GM11168 (cell line): ENCODE results near the gene ERC2.

Experiments used
- in situ Hi-C: fragments of 300-500 bp; cut with MboI; formaldehyde crosslinking; loops from one replicate; pipeline ENCODE4 v1.12.0; 2022; ENCODE audit warnings: low sequenced_read_pairs; ENCODE audit not compliant: unreplicated experiment

Gene ERC2

DNA sequence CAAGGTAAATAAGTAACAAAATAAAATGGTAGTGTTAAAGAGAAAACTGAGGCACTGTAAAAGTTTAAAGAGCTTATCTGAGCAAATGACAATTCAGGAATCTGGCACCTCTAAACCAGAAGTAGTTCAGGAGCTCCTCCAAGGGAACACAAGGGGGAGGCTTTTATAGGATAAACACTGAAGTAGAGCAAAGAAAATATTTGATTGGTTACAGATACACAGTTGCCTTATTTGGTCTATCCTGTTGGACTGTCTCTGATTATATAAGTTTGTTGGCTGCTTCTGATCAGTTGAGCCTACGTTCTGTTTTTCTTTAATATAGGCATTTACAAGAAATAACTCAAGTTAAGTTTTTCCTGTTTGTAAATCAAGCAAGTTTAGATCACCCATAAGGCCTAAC lies 146.9 kb downstream of the ERC2 start:
- in situ Hi-C loops = no loop called here

DNA sequence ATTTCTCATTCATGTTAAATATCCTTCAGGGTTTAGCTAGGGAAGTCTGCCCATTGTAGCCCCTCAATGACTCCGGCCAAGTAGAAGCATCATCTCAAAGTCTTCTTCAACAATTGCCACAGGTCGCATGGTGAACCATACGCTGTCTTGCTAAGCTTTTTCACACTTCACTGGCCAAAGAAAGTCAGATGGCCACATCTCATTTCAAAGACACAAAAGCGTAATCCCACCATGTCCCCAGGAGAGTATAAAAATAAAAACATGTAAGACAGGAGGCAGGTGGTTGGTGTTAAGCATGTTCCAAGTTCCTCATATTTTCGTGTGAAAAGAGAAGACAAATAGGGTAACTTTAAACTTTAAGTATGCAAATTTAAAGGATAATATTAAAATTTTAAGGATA lies 147.4 kb downstream of the ERC2 start:
- in situ Hi-C loops = no loop called here

DNA sequence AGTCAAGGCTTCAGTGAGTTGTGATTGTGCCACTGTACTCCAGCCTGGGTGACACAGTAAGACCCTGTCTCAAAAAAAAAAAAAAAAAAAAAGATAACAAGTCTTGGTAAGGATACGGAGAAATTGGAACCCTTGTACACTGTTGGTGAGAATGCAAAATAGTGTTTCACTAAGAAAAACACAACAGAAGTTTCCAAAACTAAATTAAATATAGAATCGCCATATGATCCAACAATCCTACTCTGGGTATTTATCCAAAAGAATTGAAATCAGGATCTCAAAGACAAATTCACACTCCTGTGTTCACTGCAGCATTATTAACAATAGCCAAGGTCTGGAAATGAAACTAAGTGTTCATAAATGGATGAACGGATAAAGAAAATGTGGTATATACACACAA lies 149.4 kb downstream of the ERC2 start:
- in situ Hi-C loops = no loop called here

DNA sequence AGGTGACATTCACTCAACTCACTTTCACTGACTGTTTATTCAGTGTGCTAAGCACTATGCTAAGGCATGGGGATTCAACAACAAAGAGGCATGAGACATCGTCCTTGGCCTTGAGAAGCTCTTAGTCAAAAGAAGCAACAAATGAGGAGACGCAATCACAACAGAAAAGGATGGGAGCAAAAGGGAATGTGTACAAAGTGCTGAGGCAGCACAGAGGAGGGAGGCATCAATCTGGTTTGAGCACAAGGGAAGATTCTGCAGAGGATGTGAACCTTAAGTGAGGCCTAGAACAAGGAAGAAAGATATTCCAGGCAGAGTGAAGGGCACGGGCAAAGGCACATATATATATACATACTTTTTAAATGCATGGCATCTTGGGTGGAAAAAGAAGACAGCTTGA lies 151.3 kb downstream of the ERC2 start:
- in situ Hi-C loops = no loop called here

DNA sequence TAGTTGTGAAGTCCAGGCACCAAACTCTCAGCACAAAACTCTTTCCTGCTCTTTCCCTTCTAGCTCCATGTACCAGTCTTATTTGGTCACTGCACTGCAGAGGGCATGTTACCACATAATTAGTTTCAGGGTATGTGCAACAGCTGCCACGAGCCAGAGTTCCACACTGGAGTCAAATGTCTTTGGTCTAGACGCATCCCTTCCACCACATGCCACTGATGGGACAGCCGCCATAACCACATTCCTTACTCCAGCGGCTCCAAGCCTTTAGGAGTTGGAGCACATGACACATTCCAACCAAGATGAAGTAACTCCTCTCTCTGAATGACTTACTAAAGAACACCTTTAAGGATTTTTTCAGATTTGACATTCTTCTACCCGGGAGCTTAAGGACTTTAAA lies 153.4 kb downstream of the ERC2 start:
- in situ Hi-C loops = no loop called here

DNA sequence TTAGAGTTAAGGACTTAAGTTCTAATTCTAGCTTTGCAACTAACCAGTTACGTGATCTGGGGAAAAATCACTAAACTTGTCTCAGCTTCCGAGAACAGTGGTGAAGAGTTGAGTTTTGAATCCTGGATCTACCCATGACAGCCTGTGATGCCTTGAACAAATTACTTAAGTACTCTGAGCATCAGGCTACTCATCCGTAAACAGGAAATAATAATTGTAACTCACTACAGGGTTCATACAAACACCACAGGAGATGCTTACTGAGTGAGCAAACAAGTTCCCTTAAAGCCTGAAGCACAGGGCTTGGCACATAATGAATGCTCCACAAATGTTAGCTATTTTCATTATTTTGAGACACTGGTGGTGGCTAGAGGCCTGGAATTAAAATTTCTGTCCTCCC lies 158.8 kb downstream of the ERC2 start:
- in situ Hi-C loops = no loop called here

DNA sequence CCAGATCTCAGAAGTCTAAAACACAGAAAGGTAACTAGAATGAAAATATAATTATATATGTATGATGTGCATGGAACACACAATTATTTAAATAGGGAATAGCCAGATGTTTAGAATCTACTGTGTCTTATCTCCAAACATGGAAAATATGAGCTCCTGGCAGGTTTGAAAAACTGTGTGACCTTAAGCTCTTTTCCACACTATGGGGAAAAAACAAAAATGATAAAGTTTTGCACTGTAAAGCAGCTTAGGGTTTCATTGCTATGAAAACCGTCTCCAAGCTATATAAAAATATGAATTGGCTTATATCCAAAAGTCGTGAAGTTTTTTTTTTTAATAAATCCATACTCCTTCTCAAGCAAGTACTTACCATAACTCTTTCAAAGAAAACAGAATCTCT lies 159.8 kb downstream of the ERC2 start:
- in situ Hi-C loops = no loop called here

DNA sequence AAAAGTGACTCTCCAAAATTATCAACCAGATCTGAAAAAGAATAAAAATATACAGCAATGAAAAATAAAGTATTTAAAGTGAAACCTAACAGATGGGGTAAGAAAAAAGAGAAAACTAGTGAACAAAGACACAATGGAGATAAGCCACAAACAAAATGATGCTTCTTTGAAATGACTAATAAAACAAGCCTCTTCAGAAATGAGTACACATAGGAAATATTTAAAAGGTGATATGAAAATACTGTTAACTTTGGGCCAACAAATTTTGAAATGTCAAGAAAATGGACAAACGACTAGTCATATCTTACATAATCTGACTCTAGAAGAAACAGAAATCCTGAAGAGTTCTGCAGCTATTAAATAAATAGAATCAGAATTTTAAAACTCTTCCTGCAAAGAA lies 164.2 kb downstream of the ERC2 start:
- in situ Hi-C loops = no loop called here

DNA sequence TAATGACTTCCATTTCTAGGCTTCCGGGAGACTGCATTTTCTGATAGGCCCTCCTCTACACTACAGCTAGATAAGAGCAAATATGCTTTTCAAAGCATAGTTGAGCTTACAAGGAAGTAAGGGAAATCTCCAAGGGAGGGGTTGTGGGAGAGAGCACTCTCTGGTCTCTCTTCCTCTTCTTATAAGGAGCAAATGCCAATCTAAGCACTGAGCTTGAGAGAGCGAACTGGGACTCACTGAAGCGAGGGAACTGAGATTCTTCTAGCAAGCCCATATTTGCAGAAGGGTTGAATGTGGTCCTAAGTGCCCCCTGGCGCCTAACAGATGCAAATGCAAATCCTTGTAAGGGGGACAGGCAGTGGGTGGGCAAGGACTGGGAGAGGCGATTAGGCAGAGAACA lies 164.8 kb downstream of the ERC2 start:
- in situ Hi-C loops = no loop called here

DNA sequence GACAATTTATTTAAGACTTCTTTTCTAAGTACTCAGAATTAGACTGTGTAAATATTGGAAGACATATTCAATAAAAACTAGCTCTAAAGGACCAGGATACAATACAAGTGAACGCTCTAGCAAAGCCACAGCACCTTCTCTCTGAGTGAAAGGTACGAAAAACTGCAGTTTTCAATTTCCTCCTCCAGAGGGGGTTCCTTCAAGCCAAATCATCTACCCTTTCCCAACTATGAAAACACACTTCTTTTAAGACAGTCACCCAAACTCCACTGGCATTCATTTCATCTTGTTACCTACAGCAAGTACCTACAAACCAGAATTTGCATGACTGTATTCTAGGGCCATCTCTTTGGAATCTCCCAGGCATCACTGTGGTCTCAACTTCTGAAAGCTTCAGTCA lies 165.8 kb downstream of the ERC2 start:
- in situ Hi-C loops = no loop called here

DNA sequence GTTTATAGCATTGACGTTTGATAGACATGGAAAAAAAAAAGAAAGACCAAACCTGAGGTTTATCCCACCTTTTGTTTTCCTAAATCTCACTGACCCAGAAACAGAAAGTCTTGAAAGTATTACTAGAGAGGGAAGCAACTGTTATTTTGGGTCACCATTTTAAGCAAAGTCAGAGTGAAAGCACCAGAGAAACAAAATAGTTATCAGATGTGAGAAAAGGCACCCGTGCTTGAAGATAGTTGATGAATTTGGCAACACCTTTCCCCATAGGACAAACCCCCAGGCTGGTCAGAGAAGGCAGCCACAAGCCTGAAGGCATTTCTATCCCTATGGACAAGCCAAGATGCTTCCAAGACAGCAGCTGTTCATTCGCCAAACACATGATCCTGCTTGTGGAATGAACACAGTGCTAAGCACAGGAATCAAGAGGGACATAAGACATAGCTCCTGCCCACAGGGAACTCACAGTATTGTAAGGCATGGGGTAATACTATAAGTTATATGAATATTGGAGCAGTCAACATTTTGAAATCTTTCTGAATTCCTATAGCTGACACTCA lies 170.9 kb downstream of the ERC2 start:
- in situ Hi-C loops = no loop called here

DNA sequence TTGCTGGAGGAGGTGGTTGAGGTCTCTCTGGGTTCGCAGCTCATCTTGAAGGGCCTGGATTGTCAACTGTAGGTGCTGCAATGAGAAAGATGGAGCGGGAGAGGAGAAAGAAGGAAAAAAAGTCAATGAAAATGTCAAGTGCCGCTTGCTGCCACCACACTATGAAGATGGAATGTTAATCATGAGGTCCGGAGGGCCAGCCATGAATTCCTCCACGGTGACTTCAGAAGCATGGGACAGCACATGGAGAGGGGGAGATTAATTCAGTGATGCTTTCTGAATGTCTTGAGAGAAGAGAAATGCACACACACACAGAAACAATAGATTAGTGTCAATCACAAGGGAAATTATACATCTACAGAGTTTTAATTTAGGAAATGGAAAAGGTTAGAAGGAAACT lies 171.9 kb downstream of the ERC2 start:
- in situ Hi-C loops = no loop called here

DNA sequence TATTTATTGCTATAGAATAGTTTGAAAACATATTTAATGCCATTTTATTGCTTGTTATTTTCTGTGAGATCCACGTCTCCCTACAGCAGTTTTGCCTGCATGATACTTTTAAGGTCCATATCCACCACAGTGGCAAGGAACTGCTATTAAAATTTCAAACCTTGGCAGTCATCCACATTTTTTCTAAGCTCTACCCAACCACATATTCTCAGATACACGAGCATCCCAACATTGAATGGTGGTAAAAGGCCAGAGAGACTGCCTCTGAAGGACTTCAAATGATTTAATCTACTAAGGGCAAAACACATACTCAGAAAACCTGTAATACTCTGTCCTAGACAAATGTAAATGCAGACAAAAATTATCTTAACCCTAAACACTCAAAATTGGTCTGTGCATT lies 173.1 kb downstream of the ERC2 start:
- in situ Hi-C loops = no loop called here

DNA sequence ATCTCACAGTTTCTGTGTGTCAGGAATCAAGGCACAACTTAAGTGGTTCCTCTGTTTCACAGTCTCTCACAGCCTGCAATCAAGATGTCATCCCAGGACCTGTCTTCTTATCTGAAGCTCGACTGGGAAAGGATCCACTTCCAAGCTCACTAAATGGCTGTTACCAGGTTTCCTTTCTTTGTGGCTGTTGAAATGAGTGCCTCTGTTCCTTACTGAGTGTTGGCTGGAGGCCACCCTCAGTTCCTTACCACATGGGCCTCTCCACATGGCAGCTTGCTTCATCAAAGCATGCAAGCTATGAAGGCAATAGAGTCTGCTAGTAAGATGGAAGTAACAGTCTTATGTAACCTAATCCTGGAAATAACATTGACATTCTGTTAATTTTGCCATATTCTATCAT lies 174.0 kb downstream of the ERC2 start:
- in situ Hi-C loops = no loop called here

DNA sequence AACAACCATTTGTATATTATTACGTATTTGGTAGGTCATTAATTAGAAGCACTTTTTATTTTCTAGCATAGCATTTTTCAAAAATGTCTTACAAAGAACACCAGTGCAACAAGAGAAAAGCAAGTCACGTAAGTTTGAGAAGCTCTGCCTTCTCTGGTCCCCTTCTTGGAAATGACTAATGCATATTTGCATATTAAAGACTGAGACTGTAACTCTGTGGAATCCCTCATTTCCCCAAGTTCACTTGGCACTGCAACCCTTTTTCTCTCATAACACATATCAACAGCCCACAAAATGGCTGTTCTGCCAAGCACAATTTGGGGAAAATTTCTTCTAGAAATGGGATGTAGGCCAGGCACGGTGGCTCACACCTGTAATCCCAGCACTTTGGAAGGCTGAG lies 176.3 kb downstream of the ERC2 start:
- in situ Hi-C loops = no loop called here

DNA sequence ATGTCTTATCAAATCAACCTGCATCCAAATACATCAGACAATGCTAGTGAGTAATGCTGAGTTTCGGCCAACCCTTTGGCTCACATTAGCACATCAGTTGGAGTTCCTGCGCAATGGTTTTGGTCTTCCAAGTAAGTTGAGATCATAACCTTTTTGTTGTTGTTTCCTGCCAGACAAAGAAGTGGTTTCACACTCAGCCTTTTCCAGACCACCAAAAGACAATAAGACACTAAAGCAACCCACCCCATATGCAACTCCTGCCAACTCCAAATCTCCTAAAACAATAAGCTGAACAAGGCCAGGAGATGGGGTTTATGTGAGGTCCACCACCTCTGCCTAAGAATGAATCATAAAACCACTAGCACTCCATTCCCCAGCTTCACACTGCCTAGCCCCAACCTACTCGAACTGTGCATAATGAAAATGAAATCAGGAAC lies 177.0 kb downstream of the ERC2 start:
- in situ Hi-C loops = no loop called here

DNA sequence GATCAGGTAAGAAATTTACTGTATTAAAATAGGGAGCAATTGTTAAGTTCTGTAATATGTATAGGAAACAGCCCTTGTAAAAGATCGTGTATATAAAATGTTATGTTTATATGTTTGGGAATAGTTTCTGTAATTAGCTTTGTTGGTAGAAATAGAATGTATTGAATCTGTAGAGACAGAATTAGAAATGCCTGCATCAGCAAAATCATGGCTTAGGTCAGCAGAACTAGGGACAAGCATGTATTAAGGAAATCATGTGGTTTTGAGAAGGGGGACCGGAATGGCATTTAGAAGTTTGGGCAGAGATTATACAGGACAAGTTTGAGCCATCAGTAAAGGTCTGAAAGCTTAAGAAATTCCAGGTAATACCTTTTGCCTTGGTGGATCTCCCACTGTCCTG lies 177.9 kb downstream of the ERC2 start:
- in situ Hi-C loops = no loop called here

DNA sequence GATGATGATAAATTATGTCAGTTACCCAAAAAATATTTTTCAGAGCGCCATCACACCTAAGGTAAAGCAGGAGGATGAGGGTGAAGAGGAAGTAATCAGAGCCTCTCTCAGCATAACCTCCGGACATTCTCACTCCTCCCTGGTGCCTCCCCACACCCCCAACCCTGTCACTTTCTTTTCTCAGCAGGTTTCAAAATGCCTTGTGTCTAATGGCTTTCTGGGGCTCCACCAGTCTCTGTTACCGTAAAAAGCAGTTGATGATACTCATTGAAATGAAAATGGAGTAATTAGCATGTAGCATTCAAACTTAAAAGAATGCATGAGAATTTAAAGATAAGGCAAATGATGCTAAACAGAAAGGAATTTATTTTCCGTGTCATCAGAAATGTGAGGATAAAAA lies 180.0 kb downstream of the ERC2 start:
- in situ Hi-C loops = no loop called here

DNA sequence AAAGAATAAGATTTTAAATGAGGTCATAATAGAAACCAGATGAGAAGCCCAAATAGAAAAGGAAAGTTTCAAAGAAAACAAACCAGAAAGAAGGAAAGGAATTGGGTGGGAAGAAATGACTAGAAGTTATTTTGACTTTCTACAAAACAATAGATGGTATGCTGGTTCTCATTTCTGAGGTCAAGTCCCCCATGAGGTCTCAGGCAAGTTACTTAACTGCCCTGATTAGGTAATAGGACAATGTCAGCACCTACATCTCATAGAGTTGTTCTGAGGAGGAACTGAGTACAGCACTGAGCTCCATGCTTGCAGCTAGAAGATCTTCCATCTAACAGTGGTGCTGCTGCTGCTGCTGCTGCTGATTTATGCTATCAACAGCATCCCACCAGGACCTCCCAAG lies 185.9 kb downstream of the ERC2 start:
- in situ Hi-C loops = no loop called here

DNA sequence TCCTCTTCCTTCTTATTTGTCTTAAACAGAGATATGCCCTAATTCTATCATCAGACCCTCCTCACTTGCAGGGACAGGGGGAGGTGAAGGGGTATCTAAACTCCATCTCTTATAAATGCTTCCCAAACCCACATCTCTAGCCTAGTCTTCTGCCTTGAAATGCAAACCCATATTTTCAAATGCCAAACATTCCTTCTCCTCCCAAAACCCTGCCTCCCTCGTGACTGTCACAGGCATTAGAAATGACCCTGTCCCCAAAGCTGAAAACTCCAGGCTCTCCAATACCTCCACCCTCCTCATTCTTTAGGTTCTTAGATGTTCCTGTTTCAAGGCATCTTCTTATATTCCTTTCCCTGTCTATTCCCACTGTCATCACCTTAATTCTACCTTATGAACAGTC lies 191.0 kb downstream of the ERC2 start:
- in situ Hi-C loops = no loop called here

DNA sequence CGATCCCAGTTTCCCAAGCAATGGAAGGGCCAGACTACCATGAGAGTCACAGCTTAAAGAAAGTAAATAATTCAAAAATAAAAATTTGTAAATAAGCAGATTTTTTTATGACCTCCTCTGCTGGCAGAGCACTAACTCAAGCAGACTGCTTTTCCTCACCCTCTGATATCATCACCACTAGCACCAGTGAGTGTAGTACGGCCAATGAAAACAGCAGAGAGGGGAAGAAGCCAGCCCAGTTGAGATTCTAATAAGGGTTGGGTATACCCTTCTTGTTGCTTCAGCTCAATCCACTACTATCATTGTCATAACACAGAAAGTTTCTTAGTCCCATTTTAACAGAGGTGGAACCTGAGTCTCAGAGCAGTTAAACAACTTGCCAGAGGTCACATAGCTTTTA lies 193.1 kb downstream of the ERC2 start:
- in situ Hi-C loops = no loop called here

DNA sequence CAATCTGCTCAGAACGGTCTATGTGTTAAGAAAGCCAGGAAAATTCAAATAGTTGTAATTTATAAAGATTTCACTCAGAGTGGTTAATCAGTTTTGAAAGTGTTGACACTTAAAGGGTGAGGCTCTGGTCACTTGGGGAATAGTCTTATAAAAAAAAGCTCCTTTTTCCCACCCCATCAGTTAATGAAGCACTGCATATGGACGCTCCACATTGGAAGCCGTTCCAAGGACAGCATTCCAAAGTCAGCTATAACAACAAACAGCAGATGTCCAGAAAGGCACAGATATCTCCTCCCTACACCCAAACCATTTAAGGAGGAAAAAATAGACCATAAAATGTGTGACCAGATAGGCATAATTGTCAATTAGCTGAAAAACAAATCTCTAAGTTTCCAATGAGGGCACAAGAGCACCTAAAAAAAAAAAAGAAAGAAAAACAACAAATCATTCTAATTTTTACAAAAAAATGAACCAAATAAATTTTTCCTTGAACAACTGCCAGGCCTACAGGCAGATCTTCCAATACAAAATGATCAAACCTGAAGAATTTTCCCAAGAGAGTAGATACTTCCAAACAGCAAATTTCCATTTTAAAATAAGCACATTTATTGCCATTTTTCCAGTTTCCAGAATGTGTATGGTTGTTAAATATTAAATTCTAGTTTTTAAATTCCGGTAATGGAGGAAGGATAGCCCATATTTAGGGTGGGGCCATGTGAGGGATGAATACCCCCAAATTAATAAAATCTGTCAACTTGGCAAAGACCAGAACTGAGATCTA lies 198.3 kb downstream of the ERC2 start:
- in situ Hi-C loops = loop anchor here (25.0 kb wide), 2 partner anchors 783 to 1408 kb away; partner anchors contain the start of gene WNT5A
